Osteoblast (primary cell): ENCODE data around the gene NPTN. TPM values are rescaled to one million over a fixed set of nuclear protein-coding genes. Genes with fewer than 3 reads are reported as not detected.

ENCODE experiments used
- DNase-seq: peaks from one replicate; pipeline ENCODE4 v3.0.0; 2011; ENCODE audit warnings: low spot score, mixed read lengths; ENCODE audit not compliant: insufficient read length; ENCODE audit errors: missing footprints
- H2AFZ ChIP-seq: 2 replicates; pipeline ENCODE4 v1.6.0; 2011; ENCODE audit warnings: mild to moderate bottlenecking, low read length
- H3K27ac ChIP-seq: 2 replicates; pipeline ENCODE4 v1.5.1; 2011; ENCODE audit warnings: mild to moderate bottlenecking, low read depth, low read length, moderate library complexity
- H3K27me3 ChIP-seq: 2 replicates; pipeline ENCODE4 v1.6.0; 2012; ENCODE audit warnings: mild to moderate bottlenecking, control low read depth, inconsistent platforms, low read length, moderate library complexity; ENCODE audit not compliant: insufficient read depth
- H3K36me3 ChIP-seq: 2 replicates; pipeline ENCODE4 v1.5.1; 2011; ENCODE audit warnings: mild to moderate bottlenecking, low read length, control low read depth, moderate library complexity; ENCODE audit not compliant: insufficient read depth
- H3K4me1 ChIP-seq: 2 replicates; pipeline ENCODE4 v1.5.1; 2011; ENCODE audit warnings: mild to moderate bottlenecking, low read length, control low read depth, moderate library complexity; ENCODE audit not compliant: insufficient read depth
- H3K4me2 ChIP-seq: 2 replicates; pipeline ENCODE4 v1.6.0; 2011; ENCODE audit warnings: mild to moderate bottlenecking, low read length; ENCODE audit not compliant: insufficient read depth
- H3K4me3 ChIP-seq: fragments of 200-600 bp; sonication (generic); 3 replicates; pipeline ENCODE4 v1.5.1; 2012; ENCODE audit warnings: mild to moderate bottlenecking, low read length, inconsistent platforms; ENCODE audit not compliant: insufficient read depth
- H3K79me2 ChIP-seq: 2 replicates; pipeline ENCODE4 v1.6.0; 2012; ENCODE audit warnings: mild to moderate bottlenecking, low read length, control low read depth, inconsistent platforms; ENCODE audit not compliant: insufficient read depth
- H3K9me3 ChIP-seq: 2 replicates; pipeline ENCODE4 v1.5.1; 2011; ENCODE audit warnings: low read depth, low read length, control low read depth
- H4K20me1 ChIP-seq: 2 replicates; pipeline ENCODE4 v1.6.0; 2012; ENCODE audit warnings: mild to moderate bottlenecking, low read length, control low read depth; ENCODE audit not compliant: insufficient read depth
- CTCF ChIP-seq: IDR thresholded peaks from 2 replicates; pipeline ENCODE4 v1.5.1; 2011; ENCODE audit warnings: mild to moderate bottlenecking, low read depth, low read length, moderate library complexity; ENCODE audit errors: extremely low read depth
- total RNA-seq: library from RNA; depleted of rRNA; stranded (reverse); fragments of >200 nt; gene quantifications from 2 replicates; pipeline ENCODE4 v1.2.3, GENCODE V29; 2012

The NPTN gene
- total RNA-seq, 1 donor = 130 TPM

DNA sequence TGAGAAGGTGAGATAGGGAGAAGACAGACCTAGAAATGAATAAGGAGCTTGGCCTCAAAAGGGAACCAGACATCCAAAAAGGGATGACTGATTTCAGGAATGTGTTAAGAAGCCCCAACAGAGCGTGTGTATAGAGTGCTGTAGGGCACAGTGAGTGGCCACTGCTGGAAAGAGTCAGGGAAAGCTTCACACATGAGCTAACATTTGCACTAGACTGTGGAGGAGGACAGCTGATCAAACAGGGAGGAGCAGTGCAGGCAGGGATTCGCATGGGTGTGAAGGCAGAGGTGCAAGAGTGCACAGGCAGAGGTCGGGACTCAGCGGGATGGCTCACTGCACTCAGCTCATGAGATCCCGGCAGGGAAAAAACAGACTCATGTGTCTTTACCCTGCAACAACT, 61.8 kb downstream of the NPTN start:
- H3K4me3 ChIP-seq = no peak overlapping the region
- DNase-seq = peak; percentile 54
- no peak overlapping the region for H3K4me2 ChIP-seq
- H3K27me3 ChIP-seq = no peaks in the 10 kb centered on the region
- no peaks in the 10 kb centered on the region for H3K79me2 ChIP-seq
- no peak overlapping the region for H2AFZ ChIP-seq
- no peak overlapping the region for H3K27ac ChIP-seq
- peaks cover 77% of the 10 kb centered on the region for H3K36me3 ChIP-seq
- H3K4me1 ChIP-seq = no peaks in the 10 kb centered on the region
- H3K9me3 ChIP-seq = no peaks in the 10 kb centered on the region
- TF ChIP-seq CTCF = no peak
- H4K20me1 ChIP-seq = peaks cover 7% of the 10 kb centered on the region

DNA sequence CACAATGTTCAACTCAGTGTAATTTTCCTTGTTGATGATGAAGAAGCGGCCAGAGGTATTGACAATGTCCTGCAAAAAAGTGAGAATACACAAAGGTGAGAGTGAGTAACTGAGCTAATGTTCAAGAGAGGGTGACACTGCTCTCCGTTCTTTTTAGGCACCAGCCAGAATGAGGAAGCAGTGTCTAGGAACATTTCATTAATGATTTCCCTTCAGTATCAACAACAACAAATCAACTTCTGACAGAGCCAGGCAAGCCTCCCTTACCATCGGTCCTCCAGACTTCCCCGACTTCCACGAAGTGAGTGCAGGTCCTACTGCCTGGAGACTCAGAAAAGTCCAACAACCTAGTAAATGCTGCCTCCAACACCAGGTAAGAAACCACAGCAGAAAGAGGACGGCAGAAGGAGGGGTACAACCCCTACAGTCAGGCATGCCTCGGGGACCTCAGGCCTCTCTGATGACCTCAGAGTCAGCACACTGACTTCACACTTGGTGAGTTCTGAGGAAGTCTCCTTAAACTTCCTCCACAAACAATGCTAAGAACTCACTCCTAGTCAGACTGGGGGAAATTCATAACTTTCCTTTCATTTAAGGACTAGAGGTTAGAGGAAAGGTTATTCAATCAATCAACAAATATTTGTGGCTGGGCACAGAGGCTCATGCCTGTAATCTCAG, 62.7 kb downstream of the NPTN start:
- no peaks in the 10 kb centered on the region for H3K79me2 ChIP-seq
- H3K4me3 ChIP-seq = no peak overlapping the region
- H3K9me3 ChIP-seq = no peaks in the 10 kb centered on the region
- H3K36me3 ChIP-seq = peaks cover 70% of the 10 kb centered on the region
- H3K27me3 ChIP-seq = no peaks in the 10 kb centered on the region
- H3K4me2 ChIP-seq = no peak overlapping the region
- peak; percentile 49 for DNase-seq
- H3K4me1 ChIP-seq = no peaks in the 10 kb centered on the region
- peaks cover 10% of the 10 kb centered on the region for H4K20me1 ChIP-seq
- no peak for TF ChIP-seq CTCF
- H2AFZ ChIP-seq = no peak overlapping the region
- H3K27ac ChIP-seq = no peak overlapping the region

- Histone ChIP-seq H4K20me1 (peaks cover 19% of the 10 kb centered on the region), H3K27me3 (no peaks in the 10 kb centered on the region), H3K4me1 (peaks cover 3% of the 10 kb centered on the region), H3K79me2 (peaks cover 2% of the 10 kb centered on the region), H3K9me3 (no peaks in the 10 kb centered on the region), H3K27ac (no peak overlapping the region), H3K36me3 (peaks cover 67% of the 10 kb centered on the region), H3K4me3 (no peak overlapping the region), H3K4me2 (no peak overlapping the region), H2AFZ (no peak overlapping the region)
- no peak for TF ChIP-seq CTCF
- DNase-seq = no peak
These were observed 63.8 kb downstream of the NPTN start for GRCh38 chr15:73569361-73569760.

DNA sequence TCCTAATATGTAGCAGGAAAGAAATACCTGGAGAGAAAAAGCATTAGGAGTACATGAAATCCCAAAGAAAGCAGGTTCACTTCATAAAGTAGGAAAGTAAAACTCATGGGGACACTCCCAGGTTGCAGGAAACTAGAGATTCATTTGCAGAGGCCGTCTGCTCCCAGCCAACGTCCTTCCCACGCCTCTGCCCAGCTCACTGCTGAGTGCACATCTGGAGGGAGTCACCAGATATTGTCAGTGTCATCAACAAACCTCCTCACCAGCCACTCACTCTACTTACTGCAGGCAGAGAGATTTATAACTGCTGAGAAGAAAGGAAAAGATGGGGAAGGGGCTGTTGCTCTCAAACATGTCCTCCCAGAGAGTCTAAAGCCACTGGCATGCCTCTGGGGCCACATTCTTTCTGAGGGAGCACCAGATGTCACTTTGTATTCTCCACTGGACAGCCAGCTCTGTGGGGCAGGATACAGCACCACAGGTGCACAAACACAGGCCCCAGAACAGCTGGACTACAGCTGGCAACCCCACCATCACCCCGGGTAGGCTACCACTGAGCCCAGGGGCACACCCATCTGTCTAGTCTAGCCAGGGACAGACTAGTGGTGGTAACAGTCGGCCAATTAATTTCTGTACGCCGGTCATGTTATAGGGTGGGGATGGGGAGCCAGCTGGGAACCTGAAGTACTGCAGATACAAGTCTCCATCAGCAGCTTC, 64.5 kb downstream of the NPTN start:
- no peak overlapping the region for H3K4me3 ChIP-seq
- H3K9me3 ChIP-seq = no peaks in the 10 kb centered on the region
- peaks cover 8% of the 10 kb centered on the region for H3K4me1 ChIP-seq
- H3K79me2 ChIP-seq = peaks cover 6% of the 10 kb centered on the region
- DNase-seq = peak; percentile 13
- no peak overlapping the region for H3K4me2 ChIP-seq
- H3K36me3 ChIP-seq = peaks cover 61% of the 10 kb centered on the region
- no peak overlapping the region for H3K27ac ChIP-seq
- H3K27me3 ChIP-seq = no peaks in the 10 kb centered on the region
- peaks cover 25% of the 10 kb centered on the region for H4K20me1 ChIP-seq
- H2AFZ ChIP-seq = no peak overlapping the region
- no peak for TF ChIP-seq CTCF
